G401.6 (cell line): ENCODE results near the gene PRKN.

Source experiments
- FAIRE-seq: peaks from 2 replicates; lab custom pipeline; 2012; peaks lifted over from hg19 to GRCh38; lab: Jason Lieb, UNC

The PRKN gene

GRCh38 chr6:162116902-162117525 lies 610.6 kb downstream of the PRKN start:
- FAIRE-seq = no peak

GRCh38 chr6:162109480-162110050 lies 618.0 kb downstream of the PRKN start:
- no peak for FAIRE-seq

- FAIRE-seq = no peak
Observed at GRCh38 chr6:162108041-162108440, 619.5 kb downstream of the PRKN start.

- FAIRE-seq = no peak
Observed at GRCh38 chr6:162100096-162100495, 627.5 kb downstream of the PRKN start.

GRCh38 chr6:162099685-162100084 lies 627.9 kb downstream of the PRKN start:
- no peak for FAIRE-seq

GRCh38 chr6:162092816-162093502 lies 634.6 kb downstream of the PRKN start:
- no peak for FAIRE-seq

- no peak for FAIRE-seq
Observed at GRCh38 chr6:162090734-162091133, 636.8 kb downstream of the PRKN start.

- no peak for FAIRE-seq
Observed at GRCh38 chr6:162088091-162088490, 639.5 kb downstream of the PRKN start.

GRCh38 chr6:162085561-162085960 lies 642.0 kb downstream of the PRKN start:
- no peak for FAIRE-seq

- FAIRE-seq = no peak
Observed at GRCh38 chr6:162082520-162082919, 645.0 kb downstream of the PRKN start.

- no peak for FAIRE-seq
Observed at GRCh38 chr6:162078667-162079066, 648.9 kb downstream of the PRKN start.

- no peak for FAIRE-seq
Observed at GRCh38 chr6:162078126-162078525, 649.4 kb downstream of the PRKN start.

- no peak for FAIRE-seq
Observed at GRCh38 chr6:162076816-162077215, 650.8 kb downstream of the PRKN start.

GRCh38 chr6:162074641-162075275 lies 652.8 kb downstream of the PRKN start:
- no peak for FAIRE-seq

- FAIRE-seq = no peak
Observed at GRCh38 chr6:162070639-162071038, 656.9 kb downstream of the PRKN start.

- no peak for FAIRE-seq
Observed at GRCh38 chr6:162069995-162070394, 657.6 kb downstream of the PRKN start.

- no peak for FAIRE-seq
Observed at GRCh38 chr6:162068340-162068739, 659.2 kb downstream of the PRKN start.

GRCh38 chr6:162063666-162064065 lies 663.9 kb downstream of the PRKN start:
- no peak for FAIRE-seq

GRCh38 chr6:162058281-162058875 lies 669.2 kb downstream of the PRKN start:
- FAIRE-seq = no peak

- FAIRE-seq = no peak
Observed at GRCh38 chr6:162056745-162057144, 670.8 kb downstream of the PRKN start.

- no peak for FAIRE-seq
Observed at GRCh38 chr6:162056061-162056460, 671.5 kb downstream of the PRKN start.

- no peak for FAIRE-seq
Observed at GRCh38 chr6:162055365-162055764, 672.2 kb downstream of the PRKN start.

- no peak for FAIRE-seq
Observed at GRCh38 chr6:162053084-162053483, 674.5 kb downstream of the PRKN start.
